ENCODE results near the gene GTF2I. TPM values are rescaled to one million over a fixed set of nuclear protein-coding genes. Genes with fewer than 3 reads are reported as not detected.
"Not testable (repeated sequence)": the region's sequence is repeated elsewhere in the genome, so short reads cannot be mapped to it uniquely, and the experiment has no call there.

Gene GTF2I
- total RNA-seq, 1 donor from 2014 or later = 607 TPM

- not testable (repeated sequence) for H3K4me1 Mint-ChIP-seq (ENCODE audit: low read depth); H3K4me3 Mint-ChIP-seq (ENCODE audit: low read depth); H3K27me3 Mint-ChIP-seq; H3K27ac Mint-ChIP-seq; DNase-seq (ENCODE audit: low spot score, unreplicated experiment); H3K36me3 Mint-ChIP-seq (ENCODE audit: insufficient read depth); H3K9me3 Mint-ChIP-seq (ENCODE audit: low read depth)
Measured at GRCh38 chr7:74797848-74798622, 140.5 kb downstream of the GTF2I start.

GRCh38 chr7:74798644-74799043 lies 141.1 kb downstream of the GTF2I start:
- H3K4me3 Mint-ChIP-seq (ENCODE audit: low read depth); H3K27me3 Mint-ChIP-seq; H3K27ac Mint-ChIP-seq; H3K36me3 Mint-ChIP-seq (ENCODE audit: insufficient read depth); H3K9me3 Mint-ChIP-seq (ENCODE audit: low read depth); H3K4me1 Mint-ChIP-seq (ENCODE audit: low read depth); DNase-seq (ENCODE audit: low spot score, unreplicated experiment): not testable (repeated sequence)

Other genes with a start within 250 kb of the GTF2I start
- 52.6 and 60.7 TPM in 2 replicates for gene GTF2IRD1, start 203.8 kb upstream of the GTF2I start, total RNA-seq
- gene NCF1, start 116.3 kb downstream of the GTF2I start, total RNA-seq = 0.58 TPM in 1 of 2 replicates, not detected in the other
- 36.2 and 37.0 TPM in 2 replicates for gene GTF2IRD2, start 193.9 kb downstream of the GTF2I start, total RNA-seq